ENCODE data around the gene KIF18B. TPM values are rescaled to one million over a fixed set of nuclear protein-coding genes. Genes with fewer than 3 reads are reported as not detected.

Gene KIF18B
- total and polyA plus RNA-seq, 2 of the 8 experiments (the other 6 are each of a cell fraction or from before 2014, with no cell fraction given), result 39.0 to 59.4 TPM

GRCh38 chr17:44934745-44935105 is 12.8 kb downstream of the KIF18B start (continued):
- no peak for TF ChIP-seq POU5F1 (IDR thresholded peaks at IDR 0.05; ENCODE audit: low read depth, low read length)
